OCI-LY1 (cell line): ENCODE results near the gene CSNK2A2.

Experiments used
- H2AFZ ChIP-seq: fragments of 200-600 bp; sonication (generic), shearing (Covaris generic); 2 replicates; pipeline ENCODE4 v1.6.0; 2014; ENCODE audit warnings: antibody characterized with exemption, mild to moderate bottlenecking, low read length
- H3F3A ChIP-seq: fragments of 200-600 bp; sonication (generic), shearing (Covaris generic); 2 replicates; pipeline ENCODE4 v1.6.0; 2014; ENCODE audit warnings: mild to moderate bottlenecking, antibody characterized with exemption, low read length, moderate library complexity; ENCODE audit not compliant: insufficient read depth
- H3K27ac ChIP-seq: fragments of 200-600 bp; sonication (generic); 2 replicates; pipeline ENCODE4 v1.5.1; 2014; ENCODE audit warnings: low read length, mixed run types, mild to moderate bottlenecking, low read depth; ENCODE audit not compliant: poor library complexity, severe bottlenecking
- H3K27me3 ChIP-seq: fragments of 200-600 bp; sonication (generic); 2 replicates; pipeline ENCODE4 v1.6.0; 2014; ENCODE audit warnings: antibody characterized with exemption, mild to moderate bottlenecking, low read length, moderate library complexity; ENCODE audit not compliant: insufficient read depth
- H3K36me3 ChIP-seq: fragments of 200-600 bp; sonication (generic); 2 replicates; pipeline ENCODE4 v1.6.1; 2014; ENCODE audit warnings: mild to moderate bottlenecking, antibody characterized with exemption, low read length, moderate library complexity, mixed read lengths; ENCODE audit not compliant: insufficient read depth
- H3K4me1 ChIP-seq: fragments of 200-600 bp; sonication (generic); 2 replicates; pipeline ENCODE4 v1.5.1; 2014; ENCODE audit warnings: mild to moderate bottlenecking, low read length, moderate library complexity; ENCODE audit not compliant: insufficient read depth, severe bottlenecking
- H3K4me2 ChIP-seq: fragments of 200-600 bp; sonication (generic), shearing (Covaris generic); 2 replicates; pipeline ENCODE4 v1.6.1; 2014; ENCODE audit warnings: low read length
- H3K4me3 ChIP-seq: fragments of 200-600 bp; sonication (generic); 2 replicates; pipeline ENCODE4 v1.5.1; 2014; ENCODE audit warnings: low read length, low read depth, mild to moderate bottlenecking, mixed read lengths; ENCODE audit not compliant: poor library complexity, severe bottlenecking
- H3K79me2 ChIP-seq: fragments of 200-600 bp; shearing (Covaris generic); 2 replicates; pipeline ENCODE4 v1.6.1; 2016; ENCODE audit warnings: mixed run types, low read length, mixed read lengths; ENCODE audit not compliant: insufficient read depth
- H3K9ac ChIP-seq: fragments of 200-600 bp; sonication (generic), shearing (Covaris generic); 2 replicates; pipeline ENCODE4 v1.6.1; 2014; ENCODE audit warnings: mild to moderate bottlenecking, low read length, mixed read lengths
- H3K9me2 ChIP-seq: fragments of 200-600 bp; sonication (generic), shearing (Covaris generic); 2 replicates; pipeline ENCODE4 v1.6.1; 2014; ENCODE audit warnings: low read depth, mild to moderate bottlenecking, low read length, mixed read lengths
- H3K9me3 ChIP-seq: fragments of 200-600 bp; shearing (Covaris generic); 2 replicates; pipeline ENCODE4 v1.6.1; 2014; ENCODE audit warnings: low read length, mixed read lengths
- H4K20me1 ChIP-seq: fragments of 200-600 bp; sonication (generic), shearing (Covaris generic); 2 replicates; pipeline ENCODE4 v1.6.0; 2016; ENCODE audit warnings: mild to moderate bottlenecking, low read length; ENCODE audit not compliant: insufficient read depth
- CTCF ChIP-seq: fragments of 200-600 bp; sonication (generic), shearing (Covaris generic); IDR thresholded peaks from 2 replicates; pipeline ENCODE4 v1.5.1; 2017; ENCODE audit warnings: mild to moderate bottlenecking, antibody characterized with exemption, low read length, moderate library complexity, mixed read lengths
- EZH2 ChIP-seq: fragments of 200-600 bp; sonication (generic), shearing (Covaris generic); IDR thresholded peaks from 2 replicates; pipeline ENCODE4 v1.8.0; 2017; ENCODE audit warnings: borderline replicate concordance, mixed run types, mild to moderate bottlenecking, antibody characterized with exemption, low read length, moderate library complexity, mixed read lengths

The CSNK2A2 gene

GRCh38 chr16:58211245-58211644, 13.3 kb upstream of the CSNK2A2 start:
- no peaks in the 10 kb centered on the region for H3F3A ChIP-seq
- H3K4me2 ChIP-seq: no peak overlapping the region

GRCh38 chr16:58205276-58206036, 7.5 kb upstream of the CSNK2A2 start:
- no peaks in the 10 kb centered on the region for H4K20me1 ChIP-seq
- no peaks in the 10 kb centered on the region for H3K9me3 ChIP-seq
- H3K27ac ChIP-seq: no peak overlapping the region
- H3K9me2 ChIP-seq: no peaks in the 10 kb centered on the region
- no peak for TF ChIP-seq CTCF
- peaks cover 10% of the 10 kb centered on the region; the same call in 1 of the 2 replicates for H3K27me3 ChIP-seq
- no peak overlapping the region for H3K9ac ChIP-seq
- no peaks in the 10 kb centered on the region for H3K4me1 ChIP-seq
- H3K36me3 ChIP-seq: no peaks in the 10 kb centered on the region
- H3F3A ChIP-seq: no peaks in the 10 kb centered on the region
- H3K79me2 ChIP-seq: no peaks in the 10 kb centered on the region
- no peak overlapping the region for H3K4me2 ChIP-seq
- no peak overlapping the region for H3K4me3 ChIP-seq
- H2AFZ ChIP-seq: no peak overlapping the region

More at GRCh38 chr16:58211245-58211644, 13.3 kb upstream of the CSNK2A2 start:
- Histone ChIP-seq H3K27ac (no peak overlapping the region), H3K4me3 (no peak overlapping the region), H3K9me2 (no peaks in the 10 kb centered on the region), H2AFZ (no peak overlapping the region), H3K4me1 (no peaks in the 10 kb centered on the region), H3K27me3 (peaks cover 3% of the 10 kb centered on the region; the same call in 1 of the 2 replicates), H3K9me3 (no peaks in the 10 kb centered on the region), H3K36me3 (no peaks in the 10 kb centered on the region), H4K20me1 (no peaks in the 10 kb centered on the region), H3K79me2 (no peaks in the 10 kb centered on the region), H3K9ac (no peak overlapping the region)
- TF ChIP-seq EZH2 (no peak), CTCF (no peak)

GRCh38 chr16:58201163-58201562, 3.3 kb upstream of the CSNK2A2 start:
- H3K27me3 ChIP-seq: peaks cover 10% of the 10 kb centered on the region; the same call in 1 of the 2 replicates
- H3K4me1 ChIP-seq: peaks cover 14% of the 10 kb centered on the region
- H3K9me3 ChIP-seq: no peaks in the 10 kb centered on the region
- no peaks in the 10 kb centered on the region for H3F3A ChIP-seq
- no peak overlapping the region for H3K27ac ChIP-seq
- H3K4me3 ChIP-seq: no peak overlapping the region
- H2AFZ ChIP-seq: no peak overlapping the region
- no peaks in the 10 kb centered on the region for H3K9me2 ChIP-seq
- H3K9ac ChIP-seq: no peak overlapping the region
- no peaks in the 10 kb centered on the region for H4K20me1 ChIP-seq
- no peaks in the 10 kb centered on the region; the same call in 1 of the 2 replicates for H3K79me2 ChIP-seq
- TF ChIP-seq EZH2: no peak
- TF ChIP-seq CTCF: no peak
- H3K36me3 ChIP-seq: peaks cover 2% of the 10 kb centered on the region; the same call in 1 of the 2 replicates
- H3K4me2 ChIP-seq: no peak overlapping the region
